Measurements from ENCODE around the gene LAMTOR3.
A peak's percentile ranks its signal among the peaks of the same experiment; 100 is the strongest.

Gene LAMTOR3

GRCh38 chr4:99894161-99894997 is at the start of gene LAMTOR3:
Gene LAMTOR3 (minus strand): TSS chr4:99894427. CDS start chr4:99893963, 464 bp downstream.
- peak; percentile 96 for DNase-seq

- no peak for DNase-seq
These were observed 44.1 kb upstream of the LAMTOR3 start for GRCh38 chr4:99938243-99938753.

GRCh38 chr4:99934891-99935290 is 40.7 kb upstream of the LAMTOR3 start:
- no peak for DNase-seq

GRCh38 chr4:99927566-99927965 is 33.3 kb upstream of the LAMTOR3 start:
- DNase-seq = peak; percentile 10

- no peak for DNase-seq
These were observed 26.9 kb upstream of the LAMTOR3 start for GRCh38 chr4:99921174-99921573.

- DNase-seq = no peak
These were observed 24.4 kb upstream of the LAMTOR3 start for GRCh38 chr4:99918656-99919055.

- no peak for DNase-seq
These were observed 23.3 kb upstream of the LAMTOR3 start for GRCh38 chr4:99917575-99917974.

- no peak for DNase-seq
These were observed 21.2 kb upstream of the LAMTOR3 start for GRCh38 chr4:99915449-99915848.

GRCh38 chr4:99894998-99895397 is 771 bp upstream of the LAMTOR3 start:
- DNase-seq = no peak

GRCh38 chr4:99893839-99894160 is 427 bp downstream of the LAMTOR3 start:
- peak; percentile 45 for DNase-seq

GRCh38 chr4:99893029-99893428 is 1.2 kb downstream of the LAMTOR3 start:
- DNase-seq = no peak

GRCh38 chr4:99891351-99891750 is 2.9 kb downstream of the LAMTOR3 start:
- DNase-seq = no peak

GRCh38 chr4:99887837-99888236 is 6.4 kb downstream of the LAMTOR3 start:
- DNase-seq = no peak

GRCh38 chr4:99886146-99886545 is 8.1 kb downstream of the LAMTOR3 start:
- DNase-seq = no peak

GRCh38 chr4:99885687-99886086 is 8.5 kb downstream of the LAMTOR3 start:
- no peak for DNase-seq

- peak; percentile 46 for DNase-seq
These were observed 9.1 kb downstream of the LAMTOR3 start for GRCh38 chr4:99885063-99885664.

- DNase-seq = peak; percentile 35
These were observed 14.8 kb downstream of the LAMTOR3 start for GRCh38 chr4:99879458-99879857.

- no peak for DNase-seq
These were observed 15.6 kb downstream of the LAMTOR3 start for GRCh38 chr4:99878604-99879003.

GRCh38 chr4:99876946-99877345 is 17.3 kb downstream of the LAMTOR3 start:
- no peak for DNase-seq

GRCh38 chr4:99875071-99875470 is 19.2 kb downstream of the LAMTOR3 start:
- no peak for DNase-seq

GRCh38 chr4:99872570-99872969 is 21.7 kb downstream of the LAMTOR3 start:
- DNase-seq = no peak

GRCh38 chr4:99868126-99868596 is 26.1 kb downstream of the LAMTOR3 start:
- DNase-seq = peak; percentile 42

GRCh38 chr4:99863804-99864203 is 30.4 kb downstream of the LAMTOR3 start:
- DNase-seq = no peak
